Suprapubic skin (tissue), 4 donors: ENCODE results near the gene NCBP2L.
"Not testable (repeated sequence)": the region's sequence is repeated elsewhere in the genome, so short reads cannot be mapped to it uniquely, and the experiment has no call there.

ENCODE experiments used
- EP300 ChIP-seq: sonication (generic); formaldehyde crosslinking; IDR thresholded peaks from one replicate; pipeline ENCODE4 v1.6.1; 2017; ENCODE audit warnings: antibody characterized with exemption
- POLR2A ChIP-seq, 2 donors: fragments of 450-650 bp; IDR thresholded peaks; one replicate each; pipeline ENCODE4 v1.6.1; 2017; ENCODE audit warnings: antibody characterized with exemption in 2 of 2, mild to moderate bottlenecking in 2 of 2, moderate library complexity in 2 of 2
- POLR2AphosphoS5 ChIP-seq, 3 donors: sonication (generic); formaldehyde crosslinking; IDR thresholded peaks; one replicate each; pipeline ENCODE4 v1.6.1; 2017; ENCODE audit warnings: antibody characterized with exemption in 3 of 3
- TF ChIP-seq, protein P1 (sequence below), 2 donors: fragments of 200-600 bp in 1 of 2; fragments of 450-650 bp in 1 of 2; sonication (generic) in 1 of 2; IDR thresholded peaks; one replicate each; pipeline ENCODE4 v1.5.1; 2016 to 2019; ENCODE audit warnings: antibody characterized with exemption in 2 of 2, mild to moderate bottlenecking in 1 of 2, moderate library complexity in 1 of 2

DNA sequence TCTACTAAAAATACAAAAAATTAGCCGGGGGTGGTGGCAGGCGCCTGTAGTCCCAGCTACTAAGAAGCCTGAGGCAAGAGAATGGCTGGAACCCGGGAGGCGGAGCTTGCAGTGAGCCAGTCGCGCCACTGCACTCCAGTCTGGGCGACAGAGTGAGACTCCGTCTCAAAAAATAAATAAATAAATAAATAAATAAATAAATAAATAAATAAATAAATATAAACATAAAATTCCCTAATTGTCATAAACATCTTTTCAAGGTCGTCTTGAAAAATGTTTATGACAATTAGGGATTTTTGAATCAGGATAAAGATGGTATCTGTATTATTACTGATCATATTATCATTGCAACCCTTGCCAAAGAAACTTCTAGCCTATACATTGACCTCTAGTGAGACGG lies 32.5 kb downstream of the NCBP2L start:
- not testable (repeated sequence) for TF ChIP-seq POLR2AphosphoS5 (IDR thresholded peaks at IDR 0.05); POLR2A (IDR thresholded peaks at IDR 0.05); EP300
- TF ChIP-seq, protein P1, sequence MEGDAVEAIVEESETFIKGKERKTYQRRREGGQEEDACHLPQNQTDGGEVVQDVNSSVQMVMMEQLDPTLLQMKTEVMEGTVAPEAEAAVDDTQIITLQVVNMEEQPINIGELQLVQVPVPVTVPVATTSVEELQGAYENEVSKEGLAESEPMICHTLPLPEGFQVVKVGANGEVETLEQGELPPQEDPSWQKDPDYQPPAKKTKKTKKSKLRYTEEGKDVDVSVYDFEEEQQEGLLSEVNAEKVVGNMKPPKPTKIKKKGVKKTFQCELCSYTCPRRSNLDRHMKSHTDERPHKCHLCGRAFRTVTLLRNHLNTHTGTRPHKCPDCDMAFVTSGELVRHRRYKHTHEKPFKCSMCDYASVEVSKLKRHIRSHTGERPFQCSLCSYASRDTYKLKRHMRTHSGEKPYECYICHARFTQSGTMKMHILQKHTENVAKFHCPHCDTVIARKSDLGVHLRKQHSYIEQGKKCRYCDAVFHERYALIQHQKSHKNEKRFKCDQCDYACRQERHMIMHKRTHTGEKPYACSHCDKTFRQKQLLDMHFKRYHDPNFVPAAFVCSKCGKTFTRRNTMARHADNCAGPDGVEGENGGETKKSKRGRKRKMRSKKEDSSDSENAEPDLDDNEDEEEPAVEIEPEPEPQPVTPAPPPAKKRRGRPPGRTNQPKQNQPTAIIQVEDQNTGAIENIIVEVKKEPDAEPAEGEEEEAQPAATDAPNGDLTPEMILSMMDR (IDR thresholded peaks at IDR 0.05) = not testable (repeated sequence)
